Stimulated activated CD8-positive, alpha-beta memory T cell treated with anti-CD3 and anti-CD28 coated beads, Interleukin-4, amount 100 ng/mL, for 48 hours (primary cell): ENCODE measurements around the gene ATP1A2.

Experiments
- DNase-seq: peaks from one replicate; pipeline ENCODE4 v3.0.0-alpha.2; 2020

ATP1A2 gene

GRCh38 chr1:160085686-160086455, 29.7 kb upstream of the ATP1A2 start:
- peak; percentile 93 for DNase-seq

- no peak for DNase-seq
Observed at GRCh38 chr1:160086456-160086892, 29.1 kb upstream of the ATP1A2 start.

GRCh38 chr1:160087118-160087662, 28.4 kb upstream of the ATP1A2 start:
- no peak for DNase-seq

- DNase-seq, result no peak
Observed at GRCh38 chr1:160089883-160090282, 25.7 kb upstream of the ATP1A2 start.

GRCh38 chr1:160090760-160091159, 24.8 kb upstream of the ATP1A2 start:
- no peak for DNase-seq

- no peak for DNase-seq
Observed at GRCh38 chr1:160091666-160092223, 23.8 kb upstream of the ATP1A2 start.

GRCh38 chr1:160092366-160093068, 23.0 kb upstream of the ATP1A2 start:
- no peak for DNase-seq

- DNase-seq, result no peak
Observed at GRCh38 chr1:160093069-160093395, 22.5 kb upstream of the ATP1A2 start.

GRCh38 chr1:160093624-160094290, 21.8 kb upstream of the ATP1A2 start:
- DNase-seq, result no peak

- DNase-seq, result no peak
Observed at GRCh38 chr1:160094291-160094625, 21.3 kb upstream of the ATP1A2 start.

GRCh38 chr1:160094806-160095205, 20.8 kb upstream of the ATP1A2 start:
- no peak for DNase-seq

- DNase-seq, result no peak
Observed at GRCh38 chr1:160095382-160096105, 20.0 kb upstream of the ATP1A2 start.

GRCh38 chr1:160096274-160097116, 19.1 kb upstream of the ATP1A2 start:
- DNase-seq, result peak; percentile 39

GRCh38 chr1:160097151-160097910, 18.2 kb upstream of the ATP1A2 start:
- DNase-seq, result peak; percentile 61

- peak; percentile 95 for DNase-seq
Observed at GRCh38 chr1:160097911-160098851, 17.4 kb upstream of the ATP1A2 start, which contains the start of gene IGSF8. Gene IGSF8 (minus strand): TSS chr1:160098619. CDS start chr1:160098472, 147 bp downstream.

GRCh38 chr1:160098852-160099561, 16.6 kb upstream of the ATP1A2 start:
- DNase-seq, result peak; percentile 99

GRCh38 chr1:160099716-160100375, 15.7 kb upstream of the ATP1A2 start:
- no peak for DNase-seq

GRCh38 chr1:160101037-160101716, 14.4 kb upstream of the ATP1A2 start:
- peak; percentile 83 for DNase-seq
